Measurements from ENCODE around the gene NUTF2.

GRCh38 chr16:67833415-67834241 lies 13.1 kb upstream of the NUTF2 start:
- TF ChIP-seq CTCF (IDR thresholded peaks at IDR 0.05) (no peak), POLR2A (IDR thresholded peaks at IDR 0.05) (peak; percentile 59), EP300 (IDR thresholded peaks at IDR 0.05) (no peak)
